HG02840 (cell line): ENCODE data around the gene EIF2AK3.
"Not testable (repeated sequence)": the region's sequence is repeated elsewhere in the genome, so short reads cannot be mapped to it uniquely, and the experiment has no call there.

Experiments used
- ATAC-seq: cut with Tn5 transposase; IDR thresholded peaks from one replicate; pipeline ENCODE4 v1.9.1; 2021; ENCODE audit warnings: mild to moderate bottlenecking, moderate library complexity, moderate number of reproducible peaks; ENCODE audit not compliant: unreplicated experiment, low FRiP score

EIF2AK3 gene

DNA sequence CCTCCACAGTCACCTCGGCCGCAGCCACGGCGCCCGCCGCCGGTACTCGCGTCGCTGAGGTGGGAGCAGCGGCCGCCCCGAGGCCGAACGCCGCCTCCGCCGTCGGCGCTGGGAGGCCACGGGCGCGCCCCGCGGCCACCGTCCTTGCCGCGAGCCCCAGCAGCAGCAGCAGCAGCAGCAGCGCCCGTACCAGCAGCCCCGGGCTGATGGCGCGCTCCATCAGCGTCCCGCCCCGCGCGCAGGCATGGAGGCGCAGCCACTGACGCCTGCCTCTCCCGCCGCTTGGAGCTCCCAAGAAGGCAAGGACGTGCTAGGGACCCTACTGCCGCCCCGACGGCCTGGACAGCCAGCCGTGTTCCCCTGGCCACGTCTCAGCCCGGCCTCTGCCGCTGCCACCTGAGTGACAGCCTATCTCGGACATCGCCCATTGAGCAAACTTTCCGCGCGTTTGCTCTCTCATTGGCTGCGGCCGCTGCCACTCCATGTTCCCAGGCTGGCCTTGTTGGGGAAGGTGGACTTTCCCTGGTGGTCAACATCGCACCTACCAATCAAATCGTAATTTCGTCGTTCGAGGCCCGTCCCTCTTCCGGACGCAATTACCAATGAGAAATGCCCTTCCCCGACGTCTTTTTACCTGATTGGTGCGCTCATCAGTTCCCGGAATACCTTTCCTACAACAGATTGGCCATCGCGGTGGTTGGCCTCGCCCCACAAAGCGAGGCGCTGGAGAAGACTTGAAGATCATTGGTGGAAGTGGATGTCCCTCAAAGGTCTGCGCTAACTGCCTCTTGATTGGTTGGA, at the start of gene EIF2AK3:
EIF2AK3 (minus strand) TSS at position 410 of the 801 bp plus-strand sequence; CDS start at position 220, 190 bp downstream.
- peak; percentile 90 for ATAC-seq

GRCh38 chr2:88673363-88673762, 46.1 kb upstream of the EIF2AK3 start:
- ATAC-seq, result no peak

- ATAC-seq, result no peak
These were observed 44.6 kb upstream of the EIF2AK3 start for GRCh38 chr2:88671786-88672427.

DNA sequence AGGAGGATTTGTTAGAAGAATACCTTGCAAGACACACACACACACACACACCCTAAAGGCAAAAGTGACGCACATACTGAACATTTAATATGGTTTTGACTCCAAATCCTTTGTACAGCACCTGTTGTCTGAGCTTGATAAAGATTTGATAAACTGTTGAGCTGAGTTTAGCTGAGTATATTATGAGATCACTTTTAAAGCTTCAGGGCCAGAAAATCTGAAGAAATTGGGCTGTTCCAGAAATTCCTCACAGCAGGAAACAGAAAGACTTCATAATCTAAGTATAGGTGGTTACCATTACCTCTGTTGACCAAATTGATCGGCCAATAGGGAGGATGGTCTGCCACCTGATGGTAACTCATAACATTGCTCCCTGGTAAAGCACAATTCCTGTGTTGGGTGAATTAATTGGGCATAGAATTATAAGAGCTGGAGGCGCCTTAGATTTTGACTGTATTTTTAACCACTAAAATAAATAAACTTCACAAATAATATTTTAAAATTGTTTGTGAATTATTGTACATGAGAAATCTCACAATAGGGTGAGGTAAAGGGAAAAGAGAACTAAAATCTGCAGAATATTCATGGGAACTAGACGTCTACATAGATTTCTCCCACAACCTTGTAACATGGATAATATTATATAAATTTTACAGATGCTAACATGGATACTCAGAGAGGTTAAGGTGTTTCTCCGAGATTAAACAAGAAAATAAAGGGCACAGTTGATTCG, 42.4 kb upstream of the EIF2AK3 start:
- no peak for ATAC-seq

DNA sequence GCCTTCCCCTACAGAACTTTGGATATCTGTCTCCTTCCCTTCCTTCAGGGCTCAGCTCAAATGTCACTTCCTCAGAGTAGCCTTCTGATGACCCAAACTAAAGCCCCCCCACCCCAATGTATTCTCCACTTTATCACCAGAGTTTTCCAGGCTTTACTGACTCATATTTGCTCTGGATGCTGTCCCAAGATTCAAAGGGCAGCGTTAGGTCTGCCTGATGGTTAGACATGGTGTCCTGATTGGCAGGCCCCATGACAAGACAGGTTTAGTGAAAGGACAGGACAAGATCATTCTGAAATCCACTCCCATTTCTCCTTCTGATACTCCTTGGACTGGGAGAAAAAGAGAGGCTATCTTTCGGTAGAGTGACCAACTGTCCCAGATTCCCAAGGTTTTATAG, 41.6 kb upstream of the EIF2AK3 start:
- ATAC-seq, result no peak

- no peak for ATAC-seq
These were observed 40.0 kb upstream of the EIF2AK3 start for GRCh38 chr2:88667219-88667618.

GRCh38 chr2:88666576-88666975, 39.3 kb upstream of the EIF2AK3 start:
- ATAC-seq, result no peak

- ATAC-seq, result no peak
These were observed 33.4 kb upstream of the EIF2AK3 start for GRCh38 chr2:88660622-88661021.

DNA sequence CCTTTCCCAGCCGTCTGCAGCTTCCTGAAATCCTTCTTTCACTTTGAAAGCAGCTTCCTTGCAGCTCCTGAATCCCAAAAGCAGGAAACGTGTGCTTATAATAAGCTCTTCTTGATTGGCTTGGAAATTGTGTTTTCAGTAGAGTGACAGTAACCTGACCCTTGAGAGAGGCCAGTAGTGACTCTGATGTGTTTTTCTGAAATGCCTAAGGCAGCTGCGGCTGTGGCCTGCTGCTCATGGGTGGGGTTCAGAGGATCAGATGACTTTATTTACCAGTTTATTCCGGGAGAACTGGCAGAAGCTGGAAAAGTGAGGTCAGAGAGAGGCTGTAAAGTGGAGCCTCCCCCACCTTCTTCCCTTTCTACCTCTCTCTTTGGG, 32.3 kb upstream of the EIF2AK3 start:
- no peak for ATAC-seq

DNA sequence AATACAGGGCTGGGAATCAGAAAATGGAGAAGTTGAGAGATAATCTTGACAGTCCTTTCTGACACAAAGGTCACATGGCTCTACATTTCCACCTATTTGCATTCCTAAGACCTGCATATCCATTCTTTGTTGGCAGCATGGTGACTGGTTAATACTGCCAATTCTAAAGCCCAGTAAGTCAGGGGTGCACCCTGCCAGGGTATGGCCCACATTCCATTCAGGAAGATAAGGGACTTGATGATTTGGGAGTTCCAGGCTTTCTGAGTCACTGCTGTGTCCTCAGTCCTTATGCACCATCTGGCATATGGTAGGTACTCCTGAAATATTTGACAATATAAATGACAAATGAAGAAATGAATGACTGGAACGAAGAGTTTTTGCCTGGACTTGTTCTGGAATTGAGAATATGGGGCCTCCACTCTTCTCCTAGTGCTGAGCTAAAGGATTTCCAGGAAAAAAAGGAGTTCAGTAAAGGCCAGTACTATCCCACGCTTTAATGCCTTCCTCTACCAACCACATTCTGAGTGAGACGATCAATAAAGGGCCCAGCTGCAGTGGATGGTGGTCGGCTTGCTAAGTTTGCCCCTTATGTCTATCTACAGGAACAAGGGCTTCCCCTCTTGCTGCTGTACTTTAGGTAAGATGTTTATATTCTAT, 31.7 kb upstream of the EIF2AK3 start:
- ATAC-seq, result no peak

DNA sequence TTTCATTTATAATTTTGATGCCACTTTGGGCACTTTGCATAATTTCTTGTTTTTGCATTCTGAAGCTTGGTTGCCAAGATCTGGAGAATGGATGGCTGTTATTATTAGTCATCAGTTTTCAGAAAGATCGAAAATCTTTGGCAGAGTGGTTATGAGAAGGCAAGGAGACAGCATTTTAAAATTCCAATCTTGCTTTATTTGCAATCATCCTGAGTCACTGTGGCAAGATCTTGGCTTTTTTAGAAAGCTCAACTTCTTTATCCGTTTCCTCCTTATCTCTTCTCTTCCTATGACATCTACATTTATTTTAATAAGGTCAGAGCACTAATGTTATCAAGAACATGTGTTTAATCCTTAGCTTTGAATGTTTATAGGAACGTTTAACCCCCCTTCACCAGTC, 31.1 kb upstream of the EIF2AK3 start:
- ATAC-seq, result no peak

DNA sequence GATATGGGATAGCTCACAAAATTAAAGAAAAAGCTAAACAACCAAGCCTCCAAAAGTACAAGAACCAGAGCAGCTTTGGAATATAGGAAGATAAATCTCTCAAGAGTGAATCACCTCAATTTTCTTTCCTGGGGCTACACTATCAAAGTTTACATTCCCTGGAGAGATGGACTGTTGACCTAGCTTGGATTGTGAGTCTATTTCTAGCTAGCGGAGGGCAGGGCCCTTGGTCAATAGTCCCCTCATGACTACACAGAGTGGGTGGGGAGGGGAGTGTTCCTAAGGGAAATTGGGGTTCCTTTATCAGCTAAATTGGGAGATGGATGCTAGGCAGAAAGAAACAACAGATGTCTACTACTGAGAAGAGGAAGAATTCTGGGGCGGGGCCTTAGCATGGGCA, 29.9 kb upstream of the EIF2AK3 start:
- ATAC-seq, result no peak

GRCh38 chr2:88656690-88657089, 29.4 kb upstream of the EIF2AK3 start:
- ATAC-seq, result no peak

DNA sequence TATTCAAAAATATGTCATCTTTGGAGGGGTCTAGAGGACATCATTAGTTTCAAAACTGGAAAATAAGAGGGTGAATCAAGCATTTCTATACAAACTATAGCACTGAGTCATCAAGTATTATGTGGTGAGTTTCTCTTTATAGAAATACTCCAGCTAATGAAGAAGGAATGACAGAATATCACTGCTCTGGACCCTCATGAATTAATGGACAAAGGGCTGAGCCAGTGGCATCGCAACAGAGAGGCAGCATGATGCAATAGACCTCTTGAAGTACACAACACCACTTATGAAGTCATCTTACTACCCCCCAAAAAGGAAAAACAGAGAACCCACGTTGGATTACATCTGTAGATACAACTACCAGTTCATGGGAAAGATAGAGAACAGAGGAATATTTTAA, 27.4 kb upstream of the EIF2AK3 start:
- no peak for ATAC-seq

DNA sequence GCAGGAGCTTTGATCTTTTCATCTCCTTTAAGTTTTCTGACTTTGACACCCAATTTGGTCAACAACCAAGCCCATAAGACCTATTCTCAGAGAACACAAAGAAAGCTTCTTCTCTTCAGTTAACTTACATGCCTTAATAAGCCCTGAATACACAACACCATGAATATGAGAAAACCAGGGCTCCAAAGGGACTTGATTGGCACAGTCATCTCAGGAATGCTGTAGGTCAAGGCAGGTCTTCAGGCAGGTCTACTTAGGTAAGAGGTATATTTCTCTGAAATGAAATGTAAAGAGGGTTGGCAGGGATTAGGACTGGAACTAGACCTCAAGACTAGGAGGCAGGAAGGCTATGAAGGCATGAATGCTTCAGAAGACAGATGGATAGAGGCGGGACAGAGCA, 24.4 kb upstream of the EIF2AK3 start:
- ATAC-seq, result no peak

DNA sequence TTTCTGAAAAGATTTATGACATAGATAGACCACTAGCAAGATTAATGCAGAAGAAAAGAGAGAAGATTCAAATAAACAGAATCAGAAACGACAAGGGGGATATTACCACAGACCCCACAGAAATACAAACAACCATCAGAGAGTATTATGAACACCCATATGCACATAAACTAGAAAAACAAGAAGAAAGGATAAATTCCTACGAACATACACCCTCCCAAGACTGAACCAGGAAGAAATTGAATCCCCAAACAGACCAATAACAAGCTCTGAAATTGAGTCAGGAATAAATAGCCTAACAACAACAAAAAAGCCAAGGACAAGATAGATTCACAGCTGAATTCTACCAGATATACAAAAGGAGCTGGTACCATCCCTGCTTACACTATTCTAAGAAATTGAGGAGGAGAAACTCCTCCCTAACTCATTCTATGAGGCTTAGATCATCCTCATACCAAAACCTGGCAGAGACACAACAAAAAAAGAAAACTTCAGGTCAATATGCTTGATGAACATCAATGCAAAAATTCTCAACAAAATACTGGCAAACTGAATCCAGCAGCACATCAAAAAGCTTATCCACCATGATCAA, 18.1 kb upstream of the EIF2AK3 start:
- ATAC-seq, result not testable (repeated sequence)

GRCh38 chr2:88642278-88642677, 15.0 kb upstream of the EIF2AK3 start:
- ATAC-seq, result no peak

- no peak for ATAC-seq
These were observed 14.1 kb upstream of the EIF2AK3 start for GRCh38 chr2:88641330-88641729.

DNA sequence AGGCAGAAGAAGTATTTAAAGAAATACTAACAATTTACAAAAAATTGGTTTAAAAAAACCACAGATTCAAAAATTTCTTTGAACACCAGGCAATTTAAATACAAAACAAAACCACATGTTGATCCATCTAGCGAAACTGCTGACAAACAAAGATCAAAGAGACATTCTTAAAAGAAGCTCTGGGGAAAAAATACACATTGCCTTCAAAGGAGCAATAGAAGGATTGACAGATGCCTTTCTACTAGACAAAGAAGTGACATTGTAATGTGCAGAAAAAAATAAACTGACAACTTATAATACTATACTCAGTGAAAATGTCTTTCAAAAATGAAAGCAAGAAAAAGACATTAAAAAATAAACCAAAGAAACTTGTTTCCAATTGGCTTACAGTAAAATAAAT, 12.6 kb upstream of the EIF2AK3 start:
- ATAC-seq, result no peak

DNA sequence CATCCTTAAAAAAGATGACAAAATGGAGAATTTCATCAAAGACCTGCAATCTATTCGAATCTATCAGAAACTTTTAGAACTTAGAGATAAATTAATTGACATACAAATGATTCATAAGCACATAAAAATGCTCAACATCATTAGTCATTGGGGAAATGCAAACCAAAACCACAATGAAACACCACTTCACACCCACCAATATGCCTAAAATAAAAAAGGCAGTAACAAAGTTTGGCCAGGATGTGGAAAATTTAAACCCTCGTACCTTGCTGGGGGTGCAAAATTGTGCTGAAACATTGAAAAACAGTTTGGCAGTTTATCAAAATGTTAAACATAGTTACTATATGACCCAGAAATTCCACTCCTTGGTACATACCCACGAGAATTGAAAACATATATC, 11.5 kb upstream of the EIF2AK3 start:
- no peak for ATAC-seq
